HG03460 (cell line): Measurements from ENCODE around the gene LRP1B.

ENCODE experiments used
- ATAC-seq: cut with Tn5 transposase; IDR thresholded peaks from one replicate; pipeline ENCODE4 v1.9.1; 2021; ENCODE audit not compliant: unreplicated experiment

Gene LRP1B

GRCh38 chr2:140775411-140775810 lies 1355.4 kb downstream of the LRP1B start:
- ATAC-seq = no peak

GRCh38 chr2:140770645-140771044 lies 1360.2 kb downstream of the LRP1B start:
- no peak for ATAC-seq

DNA sequence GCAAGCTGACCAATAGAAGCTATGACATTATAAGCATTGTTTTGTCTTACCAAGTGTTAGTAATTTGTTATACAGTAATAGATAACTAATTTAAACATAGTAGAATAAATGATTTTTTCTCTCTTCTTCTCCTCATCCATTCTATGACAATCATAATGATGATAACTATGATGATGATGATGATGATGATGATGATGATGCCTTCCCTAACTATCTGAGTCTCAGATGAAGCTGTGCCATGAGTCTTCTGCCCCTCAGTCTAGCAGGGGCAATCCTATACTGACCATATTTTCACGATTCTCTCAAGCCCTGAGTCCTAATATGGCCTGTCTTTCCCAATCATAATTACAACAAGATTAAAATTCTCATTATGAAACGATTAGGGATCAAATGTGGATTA lies 1369.0 kb downstream of the LRP1B start:
- ATAC-seq = no peak

DNA sequence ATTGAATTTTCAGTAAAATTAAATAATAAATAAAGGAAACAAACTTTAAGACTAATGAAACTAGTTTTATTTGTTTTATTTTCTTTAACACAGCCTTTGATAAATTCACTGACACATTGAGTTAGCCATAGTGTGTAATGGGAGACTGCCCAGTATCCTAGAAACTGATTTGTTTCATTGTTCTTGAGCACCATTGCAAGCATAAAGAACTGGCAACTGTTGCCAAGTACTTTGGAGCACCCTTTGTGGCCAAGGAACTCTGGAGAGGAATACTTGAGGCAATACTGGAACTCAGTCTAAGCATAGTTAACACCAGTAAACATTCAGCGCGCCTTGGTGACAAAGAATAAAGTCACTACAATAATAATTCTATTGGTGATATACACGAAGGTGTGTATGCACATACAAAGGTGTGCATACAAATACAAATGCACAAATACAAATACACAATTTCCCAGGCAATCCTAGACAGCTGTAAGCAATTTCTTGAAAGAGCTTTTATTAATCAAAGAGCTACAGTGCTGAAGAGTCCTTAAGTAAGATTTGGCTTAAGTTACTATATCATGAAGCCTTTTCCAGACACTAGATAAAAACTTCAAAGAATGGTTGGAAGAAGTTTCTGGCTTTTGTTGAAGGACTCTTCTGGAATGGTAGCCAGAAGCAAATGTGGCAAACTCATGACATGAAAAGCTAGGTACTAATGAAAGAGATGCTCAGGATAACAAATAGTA lies 1371.2 kb downstream of the LRP1B start:
- ATAC-seq = no peak

- peak; percentile 80 for ATAC-seq
Observed at GRCh38 chr2:140747665-140748064, 1383.2 kb downstream of the LRP1B start.

- ATAC-seq = no peak
Observed at GRCh38 chr2:140747090-140747489, 1383.7 kb downstream of the LRP1B start.

- no peak for ATAC-seq
Observed at GRCh38 chr2:140744379-140744778, 1386.4 kb downstream of the LRP1B start.

DNA sequence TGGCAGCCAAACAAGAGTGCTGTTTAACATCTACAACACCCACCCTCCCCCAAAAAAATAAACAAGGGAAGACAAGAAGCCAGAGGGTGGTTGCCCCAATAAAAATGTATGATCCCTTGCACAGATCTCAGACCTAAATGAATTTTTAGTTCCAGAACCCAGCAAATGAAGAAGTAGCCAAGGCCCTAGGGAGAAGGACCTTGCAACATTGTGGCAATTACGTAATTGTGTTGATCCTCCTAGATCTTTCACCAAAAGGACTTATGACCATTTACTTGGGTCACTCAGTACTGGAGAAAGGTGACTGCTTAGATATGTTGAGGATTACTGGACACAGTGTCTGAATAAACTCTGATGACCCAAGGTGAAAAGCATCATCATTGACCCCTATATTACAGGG lies 1393.8 kb downstream of the LRP1B start:
- no peak for ATAC-seq

DNA sequence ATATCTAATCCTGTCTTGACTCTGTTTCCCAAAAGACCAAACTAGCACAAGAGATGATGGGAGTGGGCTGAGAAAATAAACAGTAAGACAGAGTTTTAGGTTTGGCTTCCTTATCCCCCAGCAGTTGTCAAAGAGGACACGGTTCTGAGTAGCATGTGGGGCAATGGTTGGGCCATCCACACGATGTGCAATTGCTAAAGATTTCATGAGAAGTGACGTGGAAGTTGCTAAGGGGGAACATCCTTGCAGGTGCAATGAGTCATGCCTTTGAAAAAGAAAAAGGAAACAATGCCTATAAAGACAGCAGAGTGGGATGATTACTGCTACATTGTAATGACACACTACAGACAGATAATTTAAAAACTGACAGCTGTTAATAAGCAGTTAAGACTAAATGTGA lies 1395.8 kb downstream of the LRP1B start:
- ATAC-seq = no peak

- ATAC-seq = no peak
Observed at GRCh38 chr2:140718999-140719398, 1411.8 kb downstream of the LRP1B start.

DNA sequence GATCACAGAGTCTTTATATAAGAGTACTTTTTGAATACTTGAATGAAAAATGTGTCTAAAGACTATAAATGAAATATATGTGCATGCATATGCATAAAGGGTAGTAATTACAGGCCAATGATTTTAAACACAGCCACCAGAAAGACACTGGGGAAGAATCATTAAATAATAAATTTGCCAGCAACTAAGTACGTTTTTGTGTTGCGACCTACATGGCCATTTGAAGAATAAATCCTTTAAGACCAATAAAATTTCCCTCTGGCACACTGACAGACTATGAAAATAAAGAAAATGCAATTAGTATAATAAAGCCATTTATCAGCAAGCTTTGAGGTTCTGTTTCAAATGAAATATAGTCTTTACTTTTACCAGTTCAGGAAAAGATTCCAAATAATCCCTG lies 1413.3 kb downstream of the LRP1B start:
- no peak for ATAC-seq

GRCh38 chr2:140714586-140714985 lies 1416.2 kb downstream of the LRP1B start:
- no peak for ATAC-seq

DNA sequence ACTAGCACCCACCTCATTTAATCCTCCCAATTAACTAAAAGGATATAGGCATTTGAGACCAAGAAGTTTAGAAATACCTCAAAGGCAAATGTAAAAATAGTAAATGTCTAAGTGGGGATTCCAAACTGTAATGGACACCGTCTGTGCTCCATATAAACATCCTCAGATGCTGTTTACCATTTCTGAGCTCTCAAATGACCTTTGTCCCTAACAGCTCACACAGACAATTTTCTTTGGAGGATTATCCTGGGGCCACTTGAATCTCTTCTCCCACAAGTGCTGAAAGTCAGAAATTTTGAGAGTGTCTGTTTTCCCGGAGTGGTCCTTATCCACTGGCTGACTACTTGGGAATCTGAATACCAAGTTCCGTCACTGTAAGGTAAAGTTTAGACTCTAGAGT lies 1418.9 kb downstream of the LRP1B start:
- ATAC-seq = no peak

DNA sequence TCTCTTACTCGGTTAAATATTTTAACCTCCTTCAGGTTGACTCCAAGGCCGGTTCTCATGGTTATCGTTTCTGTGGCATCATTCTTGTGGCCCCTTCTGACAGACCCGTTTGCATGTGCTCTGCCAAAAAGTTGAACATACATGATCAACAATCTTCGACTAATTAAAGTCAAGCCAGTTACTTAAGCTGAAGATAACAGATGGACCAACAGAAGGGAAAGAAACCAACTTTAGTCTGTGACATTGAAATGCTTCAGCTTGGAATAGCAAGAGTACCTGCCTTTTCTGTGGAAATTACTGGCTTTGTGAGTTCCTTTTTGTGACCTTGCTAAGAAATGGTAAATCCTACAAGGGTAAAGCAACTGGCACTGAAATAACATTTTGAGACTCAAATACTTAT lies 1429.1 kb downstream of the LRP1B start:
- ATAC-seq = no peak

- no peak for ATAC-seq
Observed at GRCh38 chr2:140698636-140699035, 1432.2 kb downstream of the LRP1B start.

DNA sequence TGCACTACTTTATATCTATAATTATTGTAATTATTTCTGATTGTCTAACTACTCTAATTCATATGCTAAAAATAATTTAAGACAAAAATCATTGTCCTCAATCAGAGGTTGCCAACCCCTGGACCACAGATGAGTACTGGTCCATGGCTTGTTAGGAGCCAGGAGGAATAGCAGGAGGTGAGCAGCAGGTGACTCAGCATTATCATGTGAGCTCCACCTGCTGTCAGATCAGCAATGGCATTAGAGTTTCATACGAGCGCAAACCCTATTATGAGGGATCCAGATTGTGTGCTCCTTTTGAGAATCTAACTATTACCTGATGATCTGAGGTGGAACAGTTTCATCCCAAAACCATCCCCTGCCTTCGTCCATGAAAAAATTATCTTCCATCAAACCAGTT lies 1434.4 kb downstream of the LRP1B start:
- no peak for ATAC-seq

DNA sequence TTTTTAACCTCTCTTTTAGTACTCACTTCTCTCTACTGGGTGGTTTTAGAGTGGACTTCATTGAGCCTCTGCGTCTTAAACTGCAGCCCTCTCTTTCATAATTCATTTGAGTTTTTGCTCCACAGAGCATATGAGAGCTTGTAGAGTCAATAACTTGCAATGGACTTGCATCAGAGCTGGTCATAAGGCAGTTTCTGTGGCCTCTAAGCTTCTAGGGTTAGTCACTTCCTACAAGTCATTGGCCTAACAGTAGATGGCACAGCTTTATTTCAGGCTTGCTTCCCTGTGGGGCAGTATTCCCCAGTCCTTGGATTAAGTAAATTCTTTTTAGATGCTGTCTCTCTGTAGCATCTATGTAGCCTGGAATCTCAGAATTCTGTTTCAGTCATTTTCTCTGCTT lies 1435.7 kb downstream of the LRP1B start:
- ATAC-seq = no peak

GRCh38 chr2:140687825-140688224 lies 1443.0 kb downstream of the LRP1B start:
- no peak for ATAC-seq

GRCh38 chr2:140683658-140684057 lies 1447.2 kb downstream of the LRP1B start:
- ATAC-seq = no peak

DNA sequence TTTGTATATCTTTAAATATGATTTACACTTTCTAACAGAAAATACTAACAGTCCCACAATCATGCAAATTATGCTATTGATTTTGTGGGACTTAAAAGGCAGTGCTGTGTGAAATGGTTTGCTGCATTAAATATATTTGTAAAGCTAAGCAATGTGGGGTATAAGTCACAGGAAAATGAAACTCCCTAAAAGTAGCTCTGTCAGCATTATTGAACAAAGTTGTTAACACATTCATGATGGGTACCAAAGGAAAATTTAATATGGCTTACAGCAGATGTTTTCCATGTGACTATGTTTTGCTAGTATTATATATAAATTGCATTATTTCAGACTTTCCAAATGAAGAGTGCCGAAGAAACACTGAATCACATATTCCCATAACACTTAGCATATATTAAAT lies 1450.0 kb downstream of the LRP1B start:
- no peak for ATAC-seq

DNA sequence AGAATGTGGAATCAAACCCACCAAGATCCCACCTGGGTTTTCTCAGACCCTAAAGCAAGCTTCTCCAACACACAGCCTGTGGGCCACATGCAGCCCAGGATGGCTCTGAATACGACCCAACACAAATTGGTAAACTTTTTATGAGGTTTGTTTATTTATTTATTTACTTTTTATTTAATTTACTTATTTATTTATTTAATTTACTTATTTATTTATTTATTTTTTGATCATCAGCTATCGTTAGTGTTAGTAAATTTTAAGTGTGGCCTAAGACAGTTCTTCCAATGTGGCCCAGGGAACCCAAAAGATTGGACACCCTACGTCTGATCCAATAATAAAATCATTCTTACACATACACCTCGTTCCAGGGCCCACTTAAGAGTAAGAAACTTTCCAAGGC lies 1451.1 kb downstream of the LRP1B start:
- ATAC-seq = no peak

GRCh38 chr2:140669911-140670310 lies 1460.9 kb downstream of the LRP1B start:
- ATAC-seq = no peak

- ATAC-seq = no peak
Observed at GRCh38 chr2:140667203-140667602, 1463.6 kb downstream of the LRP1B start.
